ENCODE results near the gene ME2.

The ME2 gene

DNA sequence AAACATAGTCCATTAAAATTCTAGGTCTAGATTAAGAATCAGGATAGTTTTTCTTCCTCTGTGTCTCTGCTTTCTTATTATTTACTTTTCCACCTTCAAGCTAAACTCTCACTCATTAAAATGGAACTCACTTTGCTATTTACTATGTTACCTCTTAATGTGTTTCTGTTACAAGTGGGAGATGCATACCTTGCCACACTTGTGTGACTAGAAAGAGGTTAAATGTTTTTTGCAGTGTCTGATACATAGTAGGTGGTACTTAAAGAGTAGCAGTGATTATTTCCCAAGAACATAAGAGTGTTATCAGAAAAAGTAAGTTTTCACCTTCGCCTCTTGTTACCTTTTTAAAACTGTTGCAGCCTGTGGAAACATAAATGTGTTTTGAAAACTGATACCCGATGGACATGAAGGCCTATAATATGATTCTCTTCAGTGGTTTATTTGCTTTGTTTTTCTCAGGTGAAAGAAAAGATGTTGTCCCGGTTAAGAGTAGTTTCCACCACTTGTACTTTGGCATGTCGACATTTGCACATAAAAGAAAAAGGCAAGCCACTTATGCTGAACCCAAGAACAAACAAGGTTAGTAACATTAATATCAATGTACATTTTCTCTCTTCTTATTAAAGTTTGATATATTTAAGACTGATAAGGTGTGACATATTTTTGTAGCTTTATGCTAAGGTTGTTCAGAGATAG lies 16.6 kb downstream of the ME2 start:
- ChIA-PET POLR2A (interaction anchor here (0.8 to 1.5 kb wide), 2 partner anchors 9 to 17 kb away, joined by 3 to 5 read pairs; partner anchors contain the start of gene ME2), CTCF (no interaction called here)
- TF ChIP-seq L3MBTL2 (conservative IDR thresholded peaks at IDR 0.05) (no peak), NFRKB (IDR thresholded peaks at IDR 0.05) (no peak), ELF4 (IDR thresholded peaks at IDR 0.05) (no peak), FOXM1 (IDR thresholded peaks at IDR 0.05; ENCODE audit: borderline replicate concordance) (no peak), ZNF384 (IDR thresholded peaks at IDR 0.05) (no peak)
- TF ChIP-seq, protein P1, sequence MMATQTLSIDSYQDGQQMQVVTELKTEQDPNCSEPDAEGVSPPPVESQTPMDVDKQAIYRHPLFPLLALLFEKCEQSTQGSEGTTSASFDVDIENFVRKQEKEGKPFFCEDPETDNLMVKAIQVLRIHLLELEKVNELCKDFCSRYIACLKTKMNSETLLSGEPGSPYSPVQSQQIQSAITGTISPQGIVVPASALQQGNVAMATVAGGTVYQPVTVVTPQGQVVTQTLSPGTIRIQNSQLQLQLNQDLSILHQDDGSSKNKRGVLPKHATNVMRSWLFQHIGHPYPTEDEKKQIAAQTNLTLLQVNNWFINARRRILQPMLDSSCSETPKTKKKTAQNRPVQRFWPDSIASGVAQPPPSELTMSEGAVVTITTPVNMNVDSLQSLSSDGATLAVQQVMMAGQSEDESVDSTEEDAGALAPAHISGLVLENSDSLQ (IDR thresholded peaks at IDR 0.05): no peak
- no peak for DNase-seq (ENCODE audit: extremely low spot score)

- POLR2A ChIA-PET: interaction anchor here (1.5 kb wide), 1 partner anchor 18 kb away, joined by 5 read pairs; the partner anchor contains the start of gene ME2
- CTCF ChIA-PET: no interaction called here
- DNase-seq (ENCODE audit: extremely low spot score): no peak
- TF ChIP-seq BHLHE40 (IDR thresholded peaks at IDR 0.05; ENCODE audit: borderline replicate concordance): no peak
- TF ChIP-seq ELF4 (IDR thresholded peaks at IDR 0.05): no peak
- TF ChIP-seq NFRKB (IDR thresholded peaks at IDR 0.05): no peak
- no peak for TF ChIP-seq LEF1 (IDR thresholded peaks at IDR 0.05; ENCODE audit: borderline replicate concordance)
- no peak for TF ChIP-seq FOXM1 (IDR thresholded peaks at IDR 0.05; ENCODE audit: borderline replicate concordance)
- no peak for TF ChIP-seq TARDBP (IDR thresholded peaks at IDR 0.05)
- TF ChIP-seq ZNF384 (IDR thresholded peaks at IDR 0.05): no peak
- no peak for TF ChIP-seq HDGF (IDR thresholded peaks at IDR 0.05; ENCODE audit: borderline replicate concordance)
- TF ChIP-seq CTBP1 (IDR thresholded peaks at IDR 0.05; ENCODE audit: borderline replicate concordance): no peak
- TF ChIP-seq FOXA1 (IDR thresholded peaks at IDR 0.05): no peak
- no peak for TF ChIP-seq SP1 (IDR thresholded peaks at IDR 0.05)
- TF ChIP-seq, protein P1 (IDR thresholded peaks at IDR 0.05): no peak
- TF ChIP-seq ARNT (IDR thresholded peaks at IDR 0.05): no peak
- TF ChIP-seq L3MBTL2 (conservative IDR thresholded peaks at IDR 0.05): no peak
- TF ChIP-seq FOXK2 (IDR thresholded peaks at IDR 0.05): no peak
- TF ChIP-seq SUZ12 (IDR thresholded peaks at IDR 0.05): no peak
Measured at GRCh38 chr18:50896093-50896492, 17.2 kb downstream of the ME2 start.

- no peak for TF ChIP-seq ZNF384 (IDR thresholded peaks at IDR 0.05)
- no peak for TF ChIP-seq NFRKB (IDR thresholded peaks at IDR 0.05)
- TF ChIP-seq FOXK2 (IDR thresholded peaks at IDR 0.05): no peak
- no peak for TF ChIP-seq SUZ12 (IDR thresholded peaks at IDR 0.05)
- no peak for TF ChIP-seq BHLHE40 (IDR thresholded peaks at IDR 0.05; ENCODE audit: borderline replicate concordance)
- TF ChIP-seq FOXA1 (IDR thresholded peaks at IDR 0.05): no peak
- TF ChIP-seq SP1 (IDR thresholded peaks at IDR 0.05): no peak
- TF ChIP-seq TARDBP (IDR thresholded peaks at IDR 0.05): no peak
- no peak for TF ChIP-seq HDGF (IDR thresholded peaks at IDR 0.05; ENCODE audit: borderline replicate concordance)
- TF ChIP-seq, protein P1 (IDR thresholded peaks at IDR 0.05): no peak
- no peak for TF ChIP-seq LEF1 (IDR thresholded peaks at IDR 0.05; ENCODE audit: borderline replicate concordance)
- TF ChIP-seq CTBP1 (IDR thresholded peaks at IDR 0.05; ENCODE audit: borderline replicate concordance): no peak
- TF ChIP-seq FOXM1 (IDR thresholded peaks at IDR 0.05; ENCODE audit: borderline replicate concordance): no peak
- TF ChIP-seq ARNT (IDR thresholded peaks at IDR 0.05): no peak
- ChIA-PET CTCF (no interaction called here), POLR2A (interaction anchor here (0.9 kb wide), 1 partner anchor 16 kb away, joined by 3 read pairs; no protein-coding TSS in a partner anchor)
- no peak for DNase-seq (ENCODE audit: extremely low spot score)
Measured at GRCh38 chr18:50898919-50899318, 20.0 kb downstream of the ME2 start.

DNA sequence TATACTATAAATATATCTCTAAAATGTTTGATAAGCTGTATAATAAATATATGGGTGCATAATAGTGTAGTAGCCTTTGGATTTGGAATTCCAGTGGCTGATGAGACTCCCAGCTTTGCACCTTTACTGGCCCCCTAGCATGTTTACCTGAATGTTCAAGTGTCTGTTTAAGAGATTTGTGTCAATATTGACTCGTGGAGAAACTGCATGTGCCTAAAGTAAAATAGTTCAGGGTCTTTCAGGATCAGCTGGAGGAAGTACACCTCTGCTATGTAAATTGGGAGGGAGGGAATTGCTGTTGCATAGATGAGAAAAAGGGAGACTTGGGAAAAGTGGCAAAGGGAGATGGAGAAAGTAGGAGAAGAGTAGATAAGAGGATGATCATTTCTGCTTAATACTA lies 23.9 kb downstream of the ME2 start:
- POLR2A ChIA-PET: no interaction called here
- DNase-seq (ENCODE audit: extremely low spot score): no peak
- CTCF ChIA-PET: no interaction called here

DNA sequence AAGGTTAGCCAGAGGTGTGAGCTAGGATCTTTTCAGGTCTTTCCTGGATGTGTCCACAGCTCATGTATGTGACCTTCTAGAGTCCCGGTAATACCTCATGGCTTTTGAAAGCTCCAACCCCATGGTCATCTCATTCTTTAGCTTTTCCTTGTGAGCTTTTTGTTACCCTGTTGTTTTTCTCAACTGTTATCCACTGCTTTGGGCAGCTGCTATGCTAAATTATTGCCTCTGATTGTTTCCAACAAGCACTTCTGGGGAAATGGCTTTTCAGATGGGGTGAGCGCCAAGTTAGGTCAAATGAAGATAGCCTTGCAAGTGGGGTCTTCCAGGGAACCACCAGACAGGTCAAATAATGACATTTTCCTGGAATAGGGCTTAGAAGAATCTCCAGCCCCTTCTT lies 27.9 kb downstream of the ME2 start:
- ChIA-PET POLR2A (no interaction called here), CTCF (no interaction called here)
- DNase-seq (ENCODE audit: extremely low spot score): no peak
- TF ChIP-seq BHLHE40 (IDR thresholded peaks at IDR 0.05; ENCODE audit: borderline replicate concordance) (no peak), CTBP1 (IDR thresholded peaks at IDR 0.05; ENCODE audit: borderline replicate concordance) (no peak), FOXA1 (IDR thresholded peaks at IDR 0.05) (no peak), FOXM1 (IDR thresholded peaks at IDR 0.05; ENCODE audit: borderline replicate concordance) (no peak), LEF1 (IDR thresholded peaks at IDR 0.05; ENCODE audit: borderline replicate concordance) (no peak), NFRKB (IDR thresholded peaks at IDR 0.05) (no peak), HDGF (IDR thresholded peaks at IDR 0.05; ENCODE audit: borderline replicate concordance) (no peak), ARNT (IDR thresholded peaks at IDR 0.05) (no peak), SUZ12 (IDR thresholded peaks at IDR 0.05) (no peak), ZNF384 (IDR thresholded peaks at IDR 0.05) (no peak), TARDBP (IDR thresholded peaks at IDR 0.05) (no peak), FOXK2 (IDR thresholded peaks at IDR 0.05) (no peak), ELF4 (IDR thresholded peaks at IDR 0.05) (no peak), SP1 (IDR thresholded peaks at IDR 0.05) (no peak), L3MBTL2 (conservative IDR thresholded peaks at IDR 0.05) (no peak)
- TF ChIP-seq, protein P1 (IDR thresholded peaks at IDR 0.05): no peak

More for the DNA sequence above, 23.9 kb downstream of the ME2 start:
- TF ChIP-seq TARDBP (IDR thresholded peaks at IDR 0.05): no peak
- TF ChIP-seq HDGF (IDR thresholded peaks at IDR 0.05; ENCODE audit: borderline replicate concordance): no peak
- TF ChIP-seq ARNT (IDR thresholded peaks at IDR 0.05): no peak
- no peak for TF ChIP-seq SP1 (IDR thresholded peaks at IDR 0.05)
- no peak for TF ChIP-seq L3MBTL2 (conservative IDR thresholded peaks at IDR 0.05)
- TF ChIP-seq NFRKB (IDR thresholded peaks at IDR 0.05): no peak
- no peak for TF ChIP-seq SUZ12 (IDR thresholded peaks at IDR 0.05)
- TF ChIP-seq FOXM1 (IDR thresholded peaks at IDR 0.05; ENCODE audit: borderline replicate concordance): no peak
- no peak for TF ChIP-seq ZNF384 (IDR thresholded peaks at IDR 0.05)
- no peak for TF ChIP-seq CTBP1 (IDR thresholded peaks at IDR 0.05; ENCODE audit: borderline replicate concordance)
- TF ChIP-seq LEF1 (IDR thresholded peaks at IDR 0.05; ENCODE audit: borderline replicate concordance): no peak
- TF ChIP-seq ELF4 (IDR thresholded peaks at IDR 0.05): no peak
- no peak for TF ChIP-seq FOXA1 (IDR thresholded peaks at IDR 0.05)
- TF ChIP-seq, protein P1 (IDR thresholded peaks at IDR 0.05): no peak
- no peak for TF ChIP-seq BHLHE40 (IDR thresholded peaks at IDR 0.05; ENCODE audit: borderline replicate concordance)
- TF ChIP-seq FOXK2 (IDR thresholded peaks at IDR 0.05): no peak

Data from HEK293T (cell line).